GM12892 (cell line): ENCODE results near the gene ARSH. TPM values are rescaled to one million over a fixed set of nuclear protein-coding genes. Genes with fewer than 3 reads are reported as not detected.
"Not testable (repeated sequence)": the region's sequence is repeated elsewhere in the genome, so short reads cannot be mapped to it uniquely, and the experiment has no call there.

Experiments used
- DNase-seq: peaks from one replicate; pipeline ENCODE4 v3.0.0; 2011; ENCODE audit not compliant: insufficient read length
- FAIRE-seq: peaks from 2 replicates; lab custom pipeline; 2011; peaks lifted over from hg19 to GRCh38; lab: Jason Lieb, UNC
- POLR2A ChIP-seq: IDR thresholded peaks from 2 replicates; pipeline ENCODE4 v1.6.1; 2011; ENCODE audit warnings: low read depth, low read length, control low read depth
- POLR2AphosphoS5 ChIP-seq: IDR thresholded peaks from 2 replicates; pipeline ENCODE4 v1.6.1; 2011; ENCODE audit warnings: low read depth, low read length, control low read depth
- TAF1 ChIP-seq: IDR thresholded peaks from 2 replicates; pipeline ENCODE4 v1.6.1; 2011; ENCODE audit warnings: low read depth, mild to moderate bottlenecking, control low read depth, low read length, borderline replicate concordance
- polyA plus RNA-seq: library from polyadenylated mRNA; unstranded; fragments of >200 nt; gene quantifications from one replicate; pipeline ENCODE4 v1.2.1, GENCODE V29; 2012; ENCODE audit warnings: missing spikeins, inconsistent platforms; ENCODE audit not compliant: missing spikeins

Gene ARSH, protein sequence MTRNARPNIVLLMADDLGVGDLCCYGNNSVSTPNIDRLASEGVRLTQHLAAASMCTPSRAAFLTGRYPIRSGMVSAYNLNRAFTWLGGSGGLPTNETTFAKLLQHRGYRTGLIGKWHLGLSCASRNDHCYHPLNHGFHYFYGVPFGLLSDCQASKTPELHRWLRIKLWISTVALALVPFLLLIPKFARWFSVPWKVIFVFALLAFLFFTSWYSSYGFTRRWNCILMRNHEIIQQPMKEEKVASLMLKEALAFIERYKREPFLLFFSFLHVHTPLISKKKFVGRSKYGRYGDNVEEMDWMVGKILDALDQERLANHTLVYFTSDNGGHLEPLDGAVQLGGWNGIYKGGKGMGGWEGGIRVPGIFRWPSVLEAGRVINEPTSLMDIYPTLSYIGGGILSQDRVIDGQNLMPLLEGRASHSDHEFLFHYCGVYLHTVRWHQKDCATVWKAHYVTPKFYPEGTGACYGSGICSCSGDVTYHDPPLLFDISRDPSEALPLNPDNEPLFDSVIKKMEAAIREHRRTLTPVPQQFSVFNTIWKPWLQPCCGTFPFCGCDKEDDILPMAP
- polyA plus RNA-seq, result not detected

DNA sequence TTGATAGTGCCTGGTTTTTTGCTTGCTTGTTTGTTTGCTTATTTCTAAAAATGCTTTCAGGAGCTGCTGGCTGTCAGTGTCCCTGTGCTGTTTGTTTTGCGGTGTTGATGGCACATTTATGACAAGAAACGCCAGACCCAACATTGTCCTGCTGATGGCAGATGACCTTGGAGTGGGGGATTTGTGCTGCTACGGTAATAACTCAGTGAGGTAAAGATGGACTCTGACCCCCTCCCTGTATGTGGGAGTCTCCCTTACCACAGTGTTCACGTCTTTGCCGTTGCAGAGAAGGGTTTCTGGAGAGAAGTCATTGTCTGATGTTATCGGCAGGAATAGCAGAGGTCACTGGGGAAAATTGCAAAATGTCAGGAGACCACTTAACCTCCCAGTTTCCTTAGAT is at the start of gene ARSH:
TSS of gene ARSH (plus strand) at position 52 of the 400 bp plus-strand sequence. CDS start at position 119, 67 bp downstream.
- DNase-seq (no peak), FAIRE-seq (no peak)
- TF ChIP-seq TAF1 (no peak), POLR2AphosphoS5 (no peak), POLR2A (no peak)

DNA sequence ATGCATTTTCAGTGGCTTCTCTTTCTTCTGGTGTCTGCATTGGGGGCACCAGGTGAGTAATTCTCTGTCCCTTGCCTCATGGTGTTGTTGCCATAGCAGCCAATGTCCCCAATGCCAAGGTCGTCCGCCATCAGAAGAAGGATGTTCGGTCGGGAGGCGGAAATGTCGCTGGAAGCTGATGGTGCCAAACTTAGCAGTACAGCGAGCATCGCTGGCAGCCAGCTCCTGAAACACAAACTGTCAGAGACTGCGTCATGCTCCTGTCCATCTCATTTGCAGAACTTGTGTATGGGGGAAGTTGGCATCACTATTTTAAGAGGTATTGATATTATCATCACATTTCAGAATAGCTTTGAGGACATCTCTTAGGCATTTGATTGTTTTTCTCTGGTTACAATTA is 48.1 kb upstream of the ARSH start:
- no peak for TF ChIP-seq POLR2A
- no peak for TF ChIP-seq POLR2AphosphoS5
- no peak for TF ChIP-seq TAF1
- DNase-seq (no peak), FAIRE-seq (no peak)

DNA sequence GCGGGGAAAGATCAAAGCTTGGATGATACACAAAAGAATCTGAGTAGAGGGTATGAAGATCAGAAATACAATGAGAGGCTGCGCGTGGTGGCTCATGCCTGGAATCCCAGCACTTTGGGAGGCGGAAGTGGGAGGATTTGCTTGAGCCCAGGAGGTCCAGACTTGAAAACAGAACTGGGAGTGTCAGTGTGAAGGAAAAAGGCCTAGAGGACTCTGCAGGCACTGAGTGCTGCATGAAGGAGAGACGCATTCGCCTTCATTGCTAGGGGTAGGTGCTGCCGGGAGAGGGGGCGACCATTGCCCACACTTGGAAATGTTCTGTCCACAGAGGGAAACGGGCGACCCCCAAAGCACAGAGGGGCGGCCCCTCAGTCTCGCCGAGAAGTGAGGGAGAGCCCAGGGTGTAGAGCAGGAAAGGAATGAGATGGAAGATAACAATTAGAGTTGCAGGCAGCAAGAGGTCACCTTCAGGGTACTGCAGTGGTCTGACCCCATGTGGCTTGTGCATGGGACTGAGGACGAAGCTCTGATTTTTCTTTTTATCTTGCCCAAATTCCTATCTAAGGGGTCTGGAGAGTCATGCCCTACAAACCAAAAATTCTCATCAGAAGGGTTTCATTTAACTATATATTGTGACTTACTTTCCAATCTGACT is 45.4 kb upstream of the ARSH start:
- FAIRE-seq (no peak), DNase-seq (no peak)
- TF ChIP-seq POLR2A, result no peak
- TF ChIP-seq POLR2AphosphoS5, result no peak
- no peak for TF ChIP-seq TAF1

GRCh38 chrX:2962381-2962780 is 44.0 kb upstream of the ARSH start:
- FAIRE-seq, result no peak
- no peak for TF ChIP-seq POLR2AphosphoS5
- TF ChIP-seq TAF1, result no peak
- no peak for TF ChIP-seq POLR2A

DNA sequence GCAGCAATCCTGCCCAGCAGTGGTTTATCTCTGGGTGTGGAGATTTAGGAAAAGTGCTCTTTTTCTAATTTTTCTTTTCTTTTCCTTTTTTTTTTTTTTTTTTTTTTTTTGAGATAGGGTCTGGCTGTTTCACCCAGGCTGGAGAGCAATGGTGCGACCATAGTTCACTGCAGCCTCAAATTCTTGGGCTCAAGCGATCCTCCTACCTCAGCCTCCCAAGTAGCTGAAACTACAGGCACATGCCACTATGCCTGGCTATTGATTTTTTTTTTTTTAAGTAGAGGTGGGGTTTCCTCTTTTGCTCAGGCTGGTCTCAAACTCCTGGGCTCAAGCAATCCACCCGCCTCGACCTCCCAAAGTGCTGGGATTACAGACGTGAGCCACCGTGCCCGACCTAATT is 42.9 kb upstream of the ARSH start:
- not testable (repeated sequence) for DNase-seq, FAIRE-seq

More at GRCh38 chrX:2962381-2962780, 44.0 kb upstream of the ARSH start:
- no peak for DNase-seq

DNA sequence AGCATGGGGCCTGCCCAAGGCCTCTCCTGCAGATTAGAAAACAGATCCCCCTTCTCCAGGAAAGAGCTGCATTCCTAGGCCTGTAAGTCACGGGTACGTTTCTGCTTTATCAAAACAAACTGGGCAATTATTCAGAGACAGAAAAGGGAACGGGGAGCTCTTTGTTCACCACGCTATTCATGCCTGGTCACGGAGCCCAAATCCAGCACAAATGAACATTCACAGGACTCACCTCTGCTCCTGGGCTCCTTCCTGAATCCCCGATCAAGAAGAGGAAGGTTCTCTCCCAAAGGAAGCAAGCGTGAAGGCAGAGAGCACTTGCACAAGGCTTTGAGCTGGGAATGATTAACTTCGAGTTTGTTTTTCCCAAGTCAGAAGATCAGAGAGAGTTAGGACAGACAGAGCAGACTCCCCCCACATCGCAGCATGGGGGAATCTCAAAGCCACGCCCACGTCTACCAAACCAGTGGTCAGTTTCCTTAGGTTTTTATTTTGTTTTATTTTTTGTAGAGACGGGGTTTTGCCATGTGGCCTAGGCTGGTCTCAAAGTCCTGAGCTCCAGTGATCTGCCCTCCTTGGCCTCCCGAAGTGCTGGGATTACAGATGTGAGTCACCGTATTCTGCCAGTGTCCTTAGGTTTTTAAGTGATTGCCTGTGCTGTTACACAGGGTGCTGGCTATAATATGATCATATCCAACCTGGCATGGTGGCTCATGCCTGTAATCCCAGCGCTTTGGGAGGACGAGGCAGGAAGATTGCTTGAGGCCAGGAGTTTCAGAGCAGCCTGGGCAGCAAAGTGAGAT is 42.2 kb upstream of the ARSH start:
- not testable (repeated sequence) for FAIRE-seq, DNase-seq

DNA sequence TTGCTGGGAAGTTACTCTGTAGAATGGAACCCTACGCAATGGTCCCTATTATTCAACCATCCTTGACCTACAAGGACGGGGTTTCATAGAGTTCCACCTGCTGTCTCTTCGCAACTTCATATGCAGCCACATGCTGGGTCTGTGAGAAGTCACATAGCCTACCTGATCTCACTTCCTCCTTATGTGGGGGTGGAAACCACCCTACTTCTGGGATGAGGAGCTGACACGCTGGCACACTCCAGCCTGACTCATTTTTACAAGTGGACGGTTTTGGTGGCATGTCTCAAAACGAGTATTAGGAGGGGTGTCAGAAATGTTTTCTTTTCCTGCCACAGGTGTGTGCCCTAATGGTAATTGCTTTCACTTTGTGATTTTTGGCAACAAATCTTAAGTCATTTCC is 40.4 kb upstream of the ARSH start:
- TF ChIP-seq TAF1 (no peak), POLR2A (no peak), POLR2AphosphoS5 (no peak)
- DNase-seq, result no peak
- no peak for FAIRE-seq

- FAIRE-seq (no peak), DNase-seq (no peak)
- TF ChIP-seq POLR2AphosphoS5 (no peak), TAF1 (no peak), POLR2A (no peak)
These were observed 39.3 kb upstream of the ARSH start for GRCh38 chrX:2967012-2967411.

- DNase-seq (no peak), FAIRE-seq (no peak)
- TF ChIP-seq POLR2AphosphoS5, result no peak
- TF ChIP-seq POLR2A, result no peak
- TF ChIP-seq TAF1, result no peak
These were observed 38.8 kb upstream of the ARSH start for GRCh38 chrX:2967584-2967983.

DNA sequence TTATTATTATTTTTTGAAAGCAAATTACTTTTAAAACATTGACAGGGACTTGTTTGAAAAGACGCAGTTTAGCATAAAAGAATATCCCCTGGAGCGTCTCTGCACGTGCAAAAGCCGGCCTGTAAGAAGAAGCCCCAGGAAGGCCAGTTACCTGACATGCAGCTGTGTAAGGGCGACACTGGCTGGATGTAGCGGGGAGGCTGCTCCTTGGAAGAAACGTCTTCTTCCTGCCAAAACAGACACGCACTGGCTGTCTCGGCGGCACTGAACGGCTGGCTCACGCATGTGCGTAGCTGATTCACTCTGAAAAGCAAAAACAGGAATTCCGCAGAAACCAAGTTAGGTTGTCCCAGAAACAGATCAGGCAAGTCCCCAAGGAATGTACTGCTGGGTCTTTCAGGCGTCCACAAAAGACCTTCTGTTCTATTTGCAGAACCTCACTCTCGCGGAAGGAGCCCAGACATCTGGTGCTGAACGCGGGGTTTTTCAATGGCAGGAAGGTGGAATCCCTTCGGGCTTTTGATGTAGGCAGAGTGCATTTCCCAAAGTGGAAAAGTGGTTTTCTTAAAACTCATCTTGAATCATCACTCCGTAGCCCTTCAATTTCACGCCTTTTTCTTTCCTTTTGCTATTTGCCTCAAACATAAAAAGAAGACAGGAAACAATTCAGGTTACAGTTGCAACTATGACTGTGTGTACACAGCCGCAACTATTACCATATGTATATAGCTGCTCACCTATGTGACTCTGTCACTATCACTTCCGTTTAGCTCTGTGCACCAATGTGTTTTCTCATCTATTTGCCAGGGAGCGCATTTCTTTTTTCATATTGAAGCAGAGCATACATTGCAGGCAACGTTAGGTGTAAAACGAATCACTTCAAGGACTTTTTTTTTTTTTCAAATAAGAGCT is 38.1 kb upstream of the ARSH start:
- TF ChIP-seq POLR2AphosphoS5 (no peak), TAF1 (no peak), POLR2A (no peak)
- FAIRE-seq, result no peak
- no peak for DNase-seq

DNA sequence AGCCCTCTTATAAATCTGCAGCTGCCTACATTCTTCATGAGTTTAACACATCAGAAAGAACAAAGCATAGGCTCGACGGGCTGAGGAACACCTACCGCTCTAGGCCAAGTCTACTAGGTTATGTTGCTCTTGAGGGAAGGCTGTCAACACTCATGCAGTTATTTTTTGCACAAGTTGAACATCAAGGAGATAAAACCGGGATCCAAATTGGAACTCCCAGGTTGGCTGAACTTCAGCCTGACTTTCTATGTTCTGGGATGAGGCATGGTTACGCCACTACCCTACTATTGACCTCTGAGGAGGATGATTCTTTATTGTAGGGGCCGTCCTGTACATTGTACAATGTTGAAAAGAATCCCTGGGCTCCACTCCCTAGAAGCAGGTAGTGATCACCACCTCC is 37.3 kb upstream of the ARSH start:
- TF ChIP-seq TAF1, result no peak
- no peak for TF ChIP-seq POLR2A
- no peak for TF ChIP-seq POLR2AphosphoS5
- FAIRE-seq (no peak), DNase-seq (no peak)

DNA sequence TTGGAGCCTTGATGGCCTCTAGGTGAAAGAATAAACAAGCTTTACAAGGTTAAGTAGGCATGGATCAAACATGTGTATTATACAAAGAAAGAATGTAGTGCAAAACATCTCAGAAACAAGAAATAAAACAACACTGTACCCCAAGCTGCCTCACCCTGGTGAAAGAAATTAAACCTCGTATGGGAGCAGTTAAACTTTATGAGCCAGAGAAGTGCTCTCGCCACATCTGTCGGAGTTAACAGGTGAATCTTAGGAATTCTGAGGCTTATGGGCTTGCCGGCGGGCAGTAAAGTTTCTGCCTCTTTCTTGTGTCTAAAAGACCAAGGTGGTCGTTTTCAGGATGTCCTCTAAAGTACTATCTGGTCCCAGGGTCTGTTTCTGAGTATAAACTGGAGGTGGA is 34.0 kb upstream of the ARSH start:
- no peak for TF ChIP-seq POLR2A
- TF ChIP-seq POLR2AphosphoS5, result no peak
- no peak for TF ChIP-seq TAF1
- FAIRE-seq, result no peak
- no peak for DNase-seq
